CD14-positive monocyte (primary cell): ENCODE results near the gene PTX3. TPM values are rescaled to one million over a fixed set of nuclear protein-coding genes. Genes with fewer than 3 reads are reported as not detected.

Source experiments
- DNase-seq, 3 donors: peaks; one replicate each; pipeline ENCODE4 v3.0.0-alpha.2; 2011 to 2022
- H2AFZ ChIP-seq: 2 replicates; pipeline ENCODE4 v1.6.0; 2012; ENCODE audit warnings: mild to moderate bottlenecking, low read depth, low read length, inconsistent platforms; ENCODE audit not compliant: insufficient read depth, poor library complexity, severe bottlenecking
- H3K27ac ChIP-seq, 2 donors: 1 replicate in 1 of 2; 2 replicates in 1 of 2; pipeline ENCODE4 v1.5.1; 2012 to 2013; ENCODE audit warnings: low read length in 2 of 2, control low read depth in 1 of 2, inconsistent platforms in 1 of 2, low read depth in 1 of 2, mild to moderate bottlenecking in 1 of 2
- H3K27me3 ChIP-seq, 2 donors: one replicate each; pipeline versions ENCODE4 v1.6.0 to v1.6.1; 2011 to 2013; ENCODE audit warnings: low read length in 2 of 2; ENCODE audit not compliant: control insufficient read depth in 2 of 2, insufficient read depth in 2 of 2
- H3K36me3 ChIP-seq, 2 donors: replicated peaks in 1 of 2; 1 replicate in 1 of 2; 2 replicates in 1 of 2; pipeline versions ENCODE4 v1.5.1 to v1.6.1; 2012 to 2013; ENCODE audit warnings: low read length in 2 of 2, control low read depth in 1 of 2, inconsistent platforms in 1 of 2, mild to moderate bottlenecking in 1 of 2; ENCODE audit not compliant: insufficient read depth in 2 of 2, control insufficient read depth in 1 of 2
- H3K4me1 ChIP-seq, 2 donors: 1 replicate in 1 of 2; 2 replicates in 1 of 2; pipeline versions ENCODE4 v1.5.1 to v1.6.1; 2012 to 2013; ENCODE audit warnings: low read length in 2 of 2, control low read depth in 1 of 2, inconsistent platforms in 1 of 2, mild to moderate bottlenecking in 1 of 2, moderate library complexity in 1 of 2; ENCODE audit not compliant: insufficient read depth in 2 of 2, control insufficient read depth in 1 of 2
- H3K4me2 ChIP-seq: replicated peaks from 2 replicates; pipeline ENCODE3; 2012; ENCODE audit warnings: low read length, moderate library complexity, mild to moderate bottlenecking; ENCODE audit not compliant: poor library complexity, severe bottlenecking; ENCODE audit errors: extremely low read depth
- H3K4me3 ChIP-seq, 3 experiments: fragments of 200-600 bp in 1 of 3; sonication (generic) in 1 of 3; replicated peaks in 1 of 3; 1 replicate in 2 of 3; 2 replicates in 1 of 3; pipeline ENCODE4 v1.5.1; 2011 to 2013; ENCODE audit warnings: low read length in 3 of 3, mild to moderate bottlenecking in 3 of 3, control low read depth in 2 of 3, low read depth in 2 of 3, inconsistent platforms in 1 of 3, moderate library complexity in 1 of 3
- H3K79me2 ChIP-seq: 2 replicates; pipeline ENCODE4 v1.6.0; 2012; ENCODE audit warnings: mild to moderate bottlenecking, control low read depth, inconsistent platforms, low read length, moderate library complexity; ENCODE audit not compliant: insufficient read depth
- H3K9ac ChIP-seq: 2 replicates; pipeline ENCODE4 v1.6.0; 2017; ENCODE audit warnings: low read length, mild to moderate bottlenecking; ENCODE audit not compliant: insufficient read depth, poor library complexity, severe bottlenecking
- H3K9me3 ChIP-seq, 2 donors: replicated peaks in 1 of 2; 1 replicate in 1 of 2; 2 replicates in 1 of 2; pipeline versions ENCODE4 v1.5.1 to v1.6.1; 2012 to 2013; ENCODE audit warnings: low read length in 2 of 2, control low read depth in 1 of 2; ENCODE audit not compliant: control insufficient read depth in 1 of 2, insufficient read depth in 1 of 2
- H4K20me1 ChIP-seq: 2 replicates; pipeline ENCODE4 v1.6.0; 2012; ENCODE audit warnings: mild to moderate bottlenecking, low read length, control low read depth, moderate library complexity; ENCODE audit not compliant: insufficient read depth
- H3K27ac Mint-ChIP-seq, 7 donors: one replicate each; pipeline ENCODE4 v1.8.0; 2020; ENCODE audit warnings: mild to moderate bottlenecking in 7 of 7, mixed read lengths in 7 of 7, moderate library complexity in 6 of 7, inconsistent platforms in 2 of 7
- H3K27me3 Mint-ChIP-seq, 3 donors: one replicate each; pipeline ENCODE4 v1.8.0; 2021 to 2022; ENCODE audit warnings: low read depth in 3 of 3, mild to moderate bottlenecking in 3 of 3, mixed read lengths in 3 of 3, moderate library complexity in 3 of 3, inconsistent platforms in 1 of 3
- H3K36me3 Mint-ChIP-seq, 2 donors: one replicate each; pipeline ENCODE4 v1.8.0; 2020; ENCODE audit warnings: mixed read lengths in 2 of 2, inconsistent platforms in 1 of 2, mild to moderate bottlenecking in 1 of 2
- H3K4me1 Mint-ChIP-seq: one replicate; pipeline ENCODE4 v1.8.0; 2020; ENCODE audit warnings: mild to moderate bottlenecking, mixed read lengths
- H3K4me3 Mint-ChIP-seq, 2 donors: one replicate each; pipeline ENCODE4 v1.8.0; 2020; ENCODE audit warnings: mild to moderate bottlenecking in 2 of 2, mixed read lengths in 2 of 2, moderate library complexity in 1 of 2
- H3K9me3 Mint-ChIP-seq, 7 donors: one replicate each; pipeline ENCODE4 v1.8.0; 2020 to 2022; ENCODE audit warnings: mixed read lengths in 7 of 7, mild to moderate bottlenecking in 6 of 7, moderate library complexity in 6 of 7, inconsistent platforms in 2 of 7
- WGBS: methylation state at CpG from one replicate; pipeline ENCODE4 v1.1.5; 2013; ENCODE audit warnings: missing lambda C conversion rate; ENCODE audit not compliant: insufficient coverage; 5-methylcytosine and 5-hydroxymethylcytosine counted together
- intact Hi-C, 2 donors: fragments of 100-400 bp; cut with micrococcal nuclease; formaldehyde crosslinking; loops; one replicate each; pipeline versions ENCODE4 v1.15.0 to v1.15.1; 2023
- polyA plus RNA-seq, 3 donors: library from polyadenylated mRNA; depleted of rRNA in 1 of 3; unstranded in 2 of 3; stranded (reverse) in 1 of 3; fragments of 300-500 nt in 2 of 3; fragments of >200 nt in 1 of 3; fragmentation: Illumina TruSeq in 2 of 3; gene quantifications; 1 replicate in 2 of 3; 2 replicates in 1 of 3; pipeline ENCODE4 v1.2.3, GENCODE V29; 2012 to 2021
- TF ChIP-seq, protein P1 (sequence below): fragments of 200-600 bp; IDR thresholded peaks from one replicate; pipeline ENCODE4 v1.8.0; 2022; ENCODE audit warnings: antibody characterized with exemption, mild to moderate bottlenecking

The PTX3 gene
- polyA plus RNA-seq, 3 donors, result 9.1 to 84.5 (median 10.5) TPM

- Histone ChIP-seq H3K4me1 (no peaks in the 10 kb centered on the region), H3K27me3 (no peaks in the 10 kb centered on the region), H3K4me3 (no peak overlapping the region), H3K9me3 (peaks cover 0 to 7% of the 10 kb centered on the region in 2 donors), H3K27ac (no peak overlapping the region), H2AFZ (no peak overlapping the region), H3K4me2 (no peak overlapping the region), H4K20me1 (no peaks in the 10 kb centered on the region), H3K79me2 (no peaks in the 10 kb centered on the region), H3K36me3 (no peaks in the 10 kb centered on the region), H3K9ac (no peak overlapping the region)
- H3K9me3 Mint-ChIP-seq, result peaks cover 2 to 8% (median 6%) of the 10 kb centered on the region in 7 donors
- TF ChIP-seq, protein P1, sequence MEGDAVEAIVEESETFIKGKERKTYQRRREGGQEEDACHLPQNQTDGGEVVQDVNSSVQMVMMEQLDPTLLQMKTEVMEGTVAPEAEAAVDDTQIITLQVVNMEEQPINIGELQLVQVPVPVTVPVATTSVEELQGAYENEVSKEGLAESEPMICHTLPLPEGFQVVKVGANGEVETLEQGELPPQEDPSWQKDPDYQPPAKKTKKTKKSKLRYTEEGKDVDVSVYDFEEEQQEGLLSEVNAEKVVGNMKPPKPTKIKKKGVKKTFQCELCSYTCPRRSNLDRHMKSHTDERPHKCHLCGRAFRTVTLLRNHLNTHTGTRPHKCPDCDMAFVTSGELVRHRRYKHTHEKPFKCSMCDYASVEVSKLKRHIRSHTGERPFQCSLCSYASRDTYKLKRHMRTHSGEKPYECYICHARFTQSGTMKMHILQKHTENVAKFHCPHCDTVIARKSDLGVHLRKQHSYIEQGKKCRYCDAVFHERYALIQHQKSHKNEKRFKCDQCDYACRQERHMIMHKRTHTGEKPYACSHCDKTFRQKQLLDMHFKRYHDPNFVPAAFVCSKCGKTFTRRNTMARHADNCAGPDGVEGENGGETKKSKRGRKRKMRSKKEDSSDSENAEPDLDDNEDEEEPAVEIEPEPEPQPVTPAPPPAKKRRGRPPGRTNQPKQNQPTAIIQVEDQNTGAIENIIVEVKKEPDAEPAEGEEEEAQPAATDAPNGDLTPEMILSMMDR, result no peak
- intact Hi-C loops, result no loop called here
- H3K4me3 Mint-ChIP-seq, result no peak overlapping the region
- H3K4me1 Mint-ChIP-seq, result no peaks in the 10 kb centered on the region
- WGBS, result 100% methylated on average over 2 of the region's 4 CpGs
- H3K27ac Mint-ChIP-seq, result no peak overlapping the region
- H3K36me3 Mint-ChIP-seq, result no peaks in the 10 kb centered on the region
- H3K27me3 Mint-ChIP-seq, result peaks cover 0 to 2% (median 0%) of the 10 kb centered on the region in 3 donors
- DNase-seq, result no peak
Measured at GRCh38 chr3:157392104-157392503, 44.5 kb upstream of the PTX3 start.

GRCh38 chr3:157393113-157393512, 43.5 kb upstream of the PTX3 start:
- Mint-ChIP-seq H3K36me3 (no peaks in the 10 kb centered on the region), H3K4me1 (no peaks in the 10 kb centered on the region), H3K27me3 (peaks cover 0 to 2% (median 0%) of the 10 kb centered on the region in 3 donors), H3K27ac (no peak overlapping the region), H3K4me3 (no peak overlapping the region), H3K9me3 (peaks cover 2 to 10% (median 7%) of the 10 kb centered on the region in 7 donors)
- no peak overlapping the region for H3K9ac ChIP-seq
- H3K27me3 ChIP-seq, result no peaks in the 10 kb centered on the region
- H2AFZ ChIP-seq, result no peak overlapping the region
- no peaks in the 10 kb centered on the region for H4K20me1 ChIP-seq
- no peaks in the 10 kb centered on the region for H3K4me1 ChIP-seq
- intact Hi-C loops, result no loop called here
- no peaks in the 10 kb centered on the region for H3K36me3 ChIP-seq
- DNase-seq, result no peak
- H3K4me3 ChIP-seq, result no peak overlapping the region
- no peaks in the 10 kb centered on the region for H3K79me2 ChIP-seq
- no peak overlapping the region for H3K4me2 ChIP-seq
- H3K27ac ChIP-seq, result no peak overlapping the region
- TF ChIP-seq, protein P1, result no peak
- H3K9me3 ChIP-seq, result peaks cover 0 to 7% of the 10 kb centered on the region in 2 donors
